CMK (cell line): ENCODE results near the gene CLRN3.

Experiments used
- DNase-seq: peaks from one replicate; pipeline ENCODE4 v3.0.0-alpha.2; 2010; ENCODE audit warnings: low read depth

The CLRN3 gene

GRCh38 chr10:127899766-127900387 is 7.1 kb upstream of the CLRN3 start:
- no peak for DNase-seq

GRCh38 chr10:127897177-127897576 is 4.4 kb upstream of the CLRN3 start:
- no peak for DNase-seq

GRCh38 chr10:127896590-127896989 is 3.8 kb upstream of the CLRN3 start:
- no peak for DNase-seq

- DNase-seq, result no peak
Observed at GRCh38 chr10:127894146-127894545, 1.4 kb upstream of the CLRN3 start.

- no peak for DNase-seq
Observed at GRCh38 chr10:127890832-127891334, 1.9 kb downstream of the CLRN3 start.

- DNase-seq, result no peak
Observed at GRCh38 chr10:127890216-127890615, 2.5 kb downstream of the CLRN3 start.

- no peak for DNase-seq
Observed at GRCh38 chr10:127889605-127890195, 3.0 kb downstream of the CLRN3 start.

- no peak for DNase-seq
Observed at GRCh38 chr10:127888521-127889312, 4.0 kb downstream of the CLRN3 start.

GRCh38 chr10:127887541-127888415 is 5.0 kb downstream of the CLRN3 start:
- DNase-seq, result no peak

GRCh38 chr10:127886371-127887051 is 6.2 kb downstream of the CLRN3 start:
- DNase-seq, result no peak

- DNase-seq, result no peak
Observed at GRCh38 chr10:127884501-127884900, 8.2 kb downstream of the CLRN3 start.

- DNase-seq, result no peak
Observed at GRCh38 chr10:127883516-127883915, 9.2 kb downstream of the CLRN3 start.

- DNase-seq, result no peak
Observed at GRCh38 chr10:127882801-127883459, 9.8 kb downstream of the CLRN3 start.

- no peak for DNase-seq
Observed at GRCh38 chr10:127882391-127882790, 10.3 kb downstream of the CLRN3 start.

GRCh38 chr10:127881262-127881661 is 11.5 kb downstream of the CLRN3 start:
- DNase-seq, result no peak

GRCh38 chr10:127880557-127880956 is 12.2 kb downstream of the CLRN3 start:
- DNase-seq, result peak; percentile 12

GRCh38 chr10:127878475-127879055 is 14.2 kb downstream of the CLRN3 start:
- no peak for DNase-seq

GRCh38 chr10:127877699-127878098 is 15.0 kb downstream of the CLRN3 start:
- DNase-seq, result no peak

- no peak for DNase-seq
Observed at GRCh38 chr10:127877116-127877515, 15.6 kb downstream of the CLRN3 start.

GRCh38 chr10:127875916-127876315 is 16.8 kb downstream of the CLRN3 start:
- no peak for DNase-seq

GRCh38 chr10:127875449-127875765 is 17.3 kb downstream of the CLRN3 start:
- DNase-seq, result no peak
